Activated T-cell treated with anti-CD3 and anti-CD28 coated beads, Interleukin-2, amount 50 U/mL, for 4 hours (primary cell): ENCODE results near the gene STATH. TPM values are rescaled to one million over a fixed set of nuclear protein-coding genes. Genes with fewer than 3 reads are reported as not detected.
"Not testable (repeated sequence)": the region's sequence is repeated elsewhere in the genome, so short reads cannot be mapped to it uniquely, and the experiment has no call there.

Experiments
- ATAC-seq, 2 donors: fragments of 200-7000 bp; cut with Tn5 transposase; one replicate each; pipeline ENCODE4 v1.10.0; 2021
- DNase-seq: peaks from one replicate; pipeline ENCODE4 v3.0.0-alpha.2; 2020
- H3K27me3 Mint-ChIP-seq: one replicate; pipeline ENCODE4 v1.8.0; 2021; ENCODE audit warnings: low read depth, mixed read lengths
- H3K36me3 Mint-ChIP-seq: one replicate; pipeline ENCODE4 v1.8.0; 2022; ENCODE audit warnings: mixed read lengths; ENCODE audit not compliant: insufficient read depth
- H3K4me1 Mint-ChIP-seq: one replicate; pipeline ENCODE4 v1.8.0; 2021; ENCODE audit warnings: low read depth, mixed read lengths
- H3K4me3 Mint-ChIP-seq: one replicate; pipeline ENCODE4 v1.8.0; 2021; ENCODE audit warnings: mild to moderate bottlenecking, moderate library complexity, mixed read lengths
- H3K9me3 Mint-ChIP-seq: one replicate; pipeline ENCODE4 v1.8.0; 2021; ENCODE audit warnings: mixed read lengths
- total RNA-seq, 3 donors: library from RNA; stranded (reverse); gene quantifications; one replicate each; pipeline ENCODE4 v1.2.1, GENCODE V29; 2021

The STATH gene, protein sequence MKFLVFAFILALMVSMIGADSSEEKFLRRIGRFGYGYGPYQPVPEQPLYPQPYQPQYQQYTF
- total RNA-seq: not detected

DNA sequence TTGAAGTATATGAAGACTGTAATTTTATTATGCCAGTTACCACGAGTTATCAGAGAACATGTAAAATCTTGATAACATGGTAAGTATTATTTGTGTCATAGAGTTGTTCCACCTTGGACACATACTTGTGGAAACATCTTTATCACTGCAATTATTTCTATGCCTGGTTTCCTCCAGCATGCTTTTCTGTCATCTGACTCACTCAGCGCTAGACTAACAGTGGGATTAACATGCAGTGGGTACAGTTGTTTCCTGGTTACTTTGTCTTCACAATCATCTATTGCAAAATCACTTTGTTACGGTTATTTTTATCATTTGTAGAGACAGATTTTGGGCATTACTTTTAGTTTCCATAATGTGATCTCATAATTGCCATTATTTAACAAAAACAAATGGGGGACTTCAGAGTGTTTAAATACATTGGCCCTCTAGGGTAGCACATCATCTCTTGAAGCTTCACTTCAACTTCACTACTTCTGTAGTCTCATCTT, at the start of gene STATH:
Gene STATH, plus strand, starts transcription at position 441 of the 491 bp plus-strand sequence. CDS start 2,472 bp downstream, outside the sequence.
- H3K4me1 Mint-ChIP-seq: no peaks in the 10 kb centered on the region
- H3K36me3 Mint-ChIP-seq: no peaks in the 10 kb centered on the region
- no peaks in the 10 kb centered on the region for H3K27me3 Mint-ChIP-seq
- ATAC-seq (no peak), DNase-seq (no peak)
- H3K4me3 Mint-ChIP-seq: no peak within 1 kb of the TSS
- no peaks in the 10 kb centered on the region for H3K9me3 Mint-ChIP-seq

- H3K36me3 Mint-ChIP-seq: no peaks in the 10 kb centered on the region
- no peak for DNase-seq
- H3K9me3 Mint-ChIP-seq: peaks cover 7% of the 10 kb centered on the region
- H3K4me1 Mint-ChIP-seq: no peaks in the 10 kb centered on the region
- no peaks in the 10 kb centered on the region for H3K27me3 Mint-ChIP-seq
- no peak overlapping the region for H3K4me3 Mint-ChIP-seq
- ATAC-seq: no peak
Observed at GRCh38 chr4:69951602-69952001, 44.2 kb upstream of the STATH start.

GRCh38 chr4:69957209-69957608, 38.6 kb upstream of the STATH start:
- no peak overlapping the region for H3K4me3 Mint-ChIP-seq
- H3K9me3 Mint-ChIP-seq: no peaks in the 10 kb centered on the region
- H3K27me3 Mint-ChIP-seq: no peaks in the 10 kb centered on the region

DNA sequence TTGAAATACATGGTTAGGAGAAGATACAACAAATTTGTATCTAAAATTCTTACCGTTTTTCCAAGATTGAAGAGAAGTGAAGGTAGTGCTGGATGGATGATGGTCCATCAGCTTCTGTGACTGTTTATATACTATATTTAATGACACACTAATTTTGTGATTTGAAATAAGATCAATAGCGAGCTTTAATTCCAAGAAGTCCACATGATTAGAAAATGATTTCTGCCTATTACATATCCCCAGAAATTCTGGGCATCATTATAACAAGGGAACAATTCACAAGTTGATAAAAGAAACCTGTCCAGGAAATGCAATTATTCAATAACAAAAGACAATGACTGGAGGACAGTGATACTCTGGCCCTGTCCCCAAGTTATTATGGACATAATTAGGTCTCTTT, 30.1 kb upstream of the STATH start, which contains the start of gene CSN2:
Gene CSN2, minus strand, starts transcription at position 101 of the 400 bp plus-strand sequence. CDS start 4,733 bp downstream, outside the sequence.
- DNase-seq: no peak
- H3K4me3 Mint-ChIP-seq: no peak within 1 kb of the TSS
- no peaks in the 10 kb centered on the region for H3K27me3 Mint-ChIP-seq
- no peaks in the 10 kb centered on the region for H3K4me1 Mint-ChIP-seq
- ATAC-seq: no peak
- no peaks in the 10 kb centered on the region for H3K36me3 Mint-ChIP-seq
- no peaks in the 10 kb centered on the region for H3K9me3 Mint-ChIP-seq

More at GRCh38 chr4:69957209-69957608, 38.6 kb upstream of the STATH start:
- DNase-seq (no peak), ATAC-seq (no peak)
- Mint-ChIP-seq H3K36me3 (no peaks in the 10 kb centered on the region), H3K4me1 (no peaks in the 10 kb centered on the region)

DNA sequence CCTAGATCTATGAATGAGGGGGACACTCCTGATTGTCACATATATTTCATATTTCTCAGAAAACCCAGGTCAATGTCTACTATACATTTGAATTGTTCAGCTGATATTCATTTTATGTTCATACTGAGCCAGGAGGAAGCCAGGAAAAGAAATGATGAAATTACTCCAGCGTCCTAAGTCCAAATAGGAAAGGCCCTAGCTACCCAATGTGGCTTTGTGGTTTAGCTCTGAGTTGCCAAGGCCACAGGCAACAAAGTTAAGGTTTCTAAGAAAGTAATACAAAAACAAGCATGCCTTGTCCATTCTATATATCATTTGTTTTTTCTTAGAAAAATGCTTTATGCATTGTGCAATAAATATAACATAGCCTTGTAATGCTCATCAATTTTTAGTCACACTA, 25.7 kb upstream of the STATH start:
- Mint-ChIP-seq H3K9me3 (no peaks in the 10 kb centered on the region), H3K4me3 (no peak overlapping the region), H3K4me1 (no peaks in the 10 kb centered on the region), H3K36me3 (no peaks in the 10 kb centered on the region), H3K27me3 (no peaks in the 10 kb centered on the region)
- ATAC-seq: no peak
- DNase-seq: no peak

DNA sequence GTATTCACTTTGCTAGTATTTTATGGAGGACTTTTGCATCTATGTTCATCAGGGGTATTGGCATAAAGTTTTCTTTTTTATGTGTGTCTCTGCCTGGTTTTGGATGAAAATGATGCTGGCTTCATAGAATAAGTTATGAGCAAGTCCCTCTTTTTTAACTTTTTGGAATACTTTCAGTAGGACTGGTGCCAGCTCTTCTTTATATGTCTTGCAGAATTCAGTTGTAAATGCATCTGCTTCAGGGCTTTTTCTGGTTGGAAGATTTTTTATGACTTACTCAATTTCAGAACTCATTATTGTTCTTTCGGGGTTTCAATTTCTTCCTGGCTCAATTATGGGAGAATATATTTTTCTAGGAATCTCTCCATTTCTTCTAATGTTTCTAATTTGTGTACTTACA, 21.1 kb upstream of the STATH start:
- Mint-ChIP-seq H3K4me3 (no peak overlapping the region), H3K27me3 (no peaks in the 10 kb centered on the region), H3K9me3 (no peaks in the 10 kb centered on the region), H3K36me3 (no peaks in the 10 kb centered on the region), H3K4me1 (no peaks in the 10 kb centered on the region)
- no peak for ATAC-seq
- no peak for DNase-seq

GRCh38 chr4:69977582-69977981, 18.2 kb upstream of the STATH start:
- no peaks in the 10 kb centered on the region for H3K27me3 Mint-ChIP-seq
- H3K4me3 Mint-ChIP-seq: no peak overlapping the region
- DNase-seq: no peak
- no peaks in the 10 kb centered on the region for H3K4me1 Mint-ChIP-seq
- no peaks in the 10 kb centered on the region for H3K9me3 Mint-ChIP-seq
- no peaks in the 10 kb centered on the region for H3K36me3 Mint-ChIP-seq
- ATAC-seq: no peak

- Mint-ChIP-seq H3K4me3 (no peak overlapping the region), H3K36me3 (no peaks in the 10 kb centered on the region), H3K9me3 (no peaks in the 10 kb centered on the region), H3K27me3 (no peaks in the 10 kb centered on the region), H3K4me1 (no peaks in the 10 kb centered on the region)
- DNase-seq: no peak
- ATAC-seq: no peak
Observed at GRCh38 chr4:69984030-69984443, 11.7 kb upstream of the STATH start.

DNA sequence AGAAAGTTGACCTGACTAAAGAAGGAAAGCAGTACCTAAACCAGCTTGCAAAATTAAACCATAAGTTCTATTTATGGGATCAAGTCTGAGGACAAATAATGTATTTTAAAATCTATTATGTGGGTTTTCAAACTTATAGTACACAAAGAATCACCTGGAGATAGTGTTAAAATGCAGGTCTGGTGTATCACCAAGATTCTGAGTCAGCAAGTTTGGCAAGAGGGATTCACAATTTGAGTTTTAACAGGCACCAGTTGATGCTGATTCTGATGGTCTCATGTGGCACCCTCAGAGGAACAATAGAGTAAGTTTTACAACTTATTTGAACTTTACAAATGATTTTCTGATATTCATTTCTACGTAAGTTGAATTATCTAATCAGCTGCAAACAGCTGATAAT, 9.1 kb upstream of the STATH start:
- no peak overlapping the region for H3K4me3 Mint-ChIP-seq

DNA sequence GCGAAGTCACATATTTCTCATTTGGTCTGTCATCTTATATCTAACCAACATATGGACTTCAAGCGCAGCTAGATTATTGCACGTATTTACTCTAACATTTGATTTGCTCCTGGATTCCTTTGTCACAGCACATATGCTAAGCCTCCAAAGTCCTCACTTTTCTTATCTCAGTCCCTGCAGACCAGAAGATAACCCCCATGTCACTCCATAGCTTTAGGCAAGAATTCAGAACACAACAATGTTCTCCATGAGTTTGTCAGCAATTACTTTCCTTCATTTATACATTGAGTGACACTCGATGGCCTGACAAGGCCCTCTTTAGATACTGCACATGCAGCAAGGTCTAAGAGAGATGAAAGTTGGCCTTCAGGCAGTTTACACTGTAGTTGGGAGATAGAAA, 4.8 kb upstream of the STATH start:
- ATAC-seq: no peak
- no peaks in the 10 kb centered on the region for H3K9me3 Mint-ChIP-seq
- no peaks in the 10 kb centered on the region for H3K27me3 Mint-ChIP-seq
- no peaks in the 10 kb centered on the region for H3K36me3 Mint-ChIP-seq
- DNase-seq: no peak
- no peak overlapping the region for H3K4me3 Mint-ChIP-seq
- no peaks in the 10 kb centered on the region for H3K4me1 Mint-ChIP-seq

More for the DNA sequence above, 9.1 kb upstream of the STATH start:
- H3K27me3 Mint-ChIP-seq: no peaks in the 10 kb centered on the region
- DNase-seq (no peak), ATAC-seq (no peak)
- no peaks in the 10 kb centered on the region for H3K9me3 Mint-ChIP-seq
- no peaks in the 10 kb centered on the region for H3K36me3 Mint-ChIP-seq
- no peaks in the 10 kb centered on the region for H3K4me1 Mint-ChIP-seq

GRCh38 chr4:69994782-69995181, 984 bp upstream of the STATH start:
- no peaks in the 10 kb centered on the region for H3K9me3 Mint-ChIP-seq
- ATAC-seq (no peak), DNase-seq (no peak)
- no peaks in the 10 kb centered on the region for H3K4me1 Mint-ChIP-seq
- H3K4me3 Mint-ChIP-seq: no peak overlapping the region
- H3K27me3 Mint-ChIP-seq: no peaks in the 10 kb centered on the region
- no peaks in the 10 kb centered on the region for H3K36me3 Mint-ChIP-seq

DNA sequence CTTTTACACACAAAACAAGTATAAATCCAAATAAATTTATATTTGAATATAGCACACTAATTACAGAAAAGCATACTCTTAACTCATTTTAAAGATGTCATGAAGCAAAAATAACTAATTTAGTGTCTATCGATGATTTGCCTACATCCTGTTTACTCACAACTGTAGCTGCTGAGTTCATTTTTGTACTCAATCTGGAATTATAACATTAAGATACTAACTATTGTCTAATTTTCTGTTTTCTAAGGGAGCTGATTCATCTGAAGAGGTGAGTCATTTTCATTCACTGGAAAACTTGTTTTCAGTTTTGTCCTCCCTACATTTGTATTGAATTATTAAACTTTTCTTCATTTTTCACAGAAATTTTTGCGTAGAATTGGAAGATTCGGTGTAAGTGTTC, 3.7 kb downstream of the STATH start:
- H3K36me3 Mint-ChIP-seq: no peaks in the 10 kb centered on the region
- ATAC-seq: no peak
- DNase-seq: no peak
- H3K4me3 Mint-ChIP-seq: no peak overlapping the region
- no peaks in the 10 kb centered on the region for H3K27me3 Mint-ChIP-seq
- no peaks in the 10 kb centered on the region for H3K9me3 Mint-ChIP-seq
- no peaks in the 10 kb centered on the region for H3K4me1 Mint-ChIP-seq

DNA sequence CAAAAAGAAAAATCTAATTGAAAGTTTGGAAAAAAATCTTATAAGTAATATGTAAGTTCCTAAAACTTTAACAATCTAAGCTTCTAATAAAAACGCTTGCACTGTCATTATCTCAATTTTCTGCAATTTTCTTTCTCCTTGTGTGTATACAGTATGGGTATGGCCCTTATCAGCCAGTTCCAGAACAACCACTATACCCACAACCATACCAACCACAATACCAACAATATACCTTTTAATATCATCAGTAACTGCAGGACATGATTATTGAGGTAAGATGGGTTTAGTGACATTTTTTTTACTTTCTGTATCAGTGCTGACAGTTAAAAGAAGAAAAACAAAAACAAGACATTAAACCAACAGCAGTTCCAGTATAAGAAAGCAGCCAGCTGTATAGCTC, 4.9 kb downstream of the STATH start:
- ATAC-seq: no peak
- H3K9me3 Mint-ChIP-seq: no peaks in the 10 kb centered on the region
- H3K36me3 Mint-ChIP-seq: no peaks in the 10 kb centered on the region
- no peaks in the 10 kb centered on the region for H3K27me3 Mint-ChIP-seq
- no peak for DNase-seq
- no peak overlapping the region for H3K4me3 Mint-ChIP-seq
- no peaks in the 10 kb centered on the region for H3K4me1 Mint-ChIP-seq

GRCh38 chr4:70002507-70002906, 6.7 kb downstream of the STATH start:
- H3K4me1 Mint-ChIP-seq: no peaks in the 10 kb centered on the region

DNA sequence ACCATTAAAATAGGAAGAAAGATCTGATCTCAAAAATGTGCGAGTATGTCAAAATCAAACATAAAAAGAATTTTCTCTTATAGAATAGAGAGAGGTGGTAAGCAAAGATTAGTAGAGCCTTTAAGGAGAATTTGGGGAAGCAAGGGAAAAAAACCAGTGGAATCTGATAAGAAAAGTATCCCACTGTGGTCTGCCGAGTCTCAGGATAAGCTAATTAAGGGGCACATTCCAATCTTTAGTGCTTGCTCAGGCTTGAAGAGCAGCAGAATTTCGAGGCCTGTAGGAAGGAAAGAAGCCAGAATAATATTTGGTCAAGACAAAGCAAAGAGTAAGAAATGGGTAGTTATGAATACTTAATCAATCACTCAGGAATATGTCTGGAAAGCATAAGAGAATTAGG, 13.0 kb downstream of the STATH start:
- Mint-ChIP-seq H3K9me3 (peaks cover 6% of the 10 kb centered on the region), H3K27me3 (no peaks in the 10 kb centered on the region), H3K4me1 (no peaks in the 10 kb centered on the region), H3K4me3 (no peak overlapping the region), H3K36me3 (no peaks in the 10 kb centered on the region)
- ATAC-seq (no peak), DNase-seq (no peak)

More at GRCh38 chr4:70002507-70002906, 6.7 kb downstream of the STATH start:
- DNase-seq (no peak), ATAC-seq (no peak)
- Mint-ChIP-seq H3K4me3 (no peak overlapping the region), H3K27me3 (no peaks in the 10 kb centered on the region), H3K36me3 (no peaks in the 10 kb centered on the region), H3K9me3 (peaks cover 3% of the 10 kb centered on the region)

GRCh38 chr4:70019006-70019405, 23.2 kb downstream of the STATH start:
- H3K27me3 Mint-ChIP-seq, DNase-seq, H3K4me3 Mint-ChIP-seq, H3K9me3 Mint-ChIP-seq, H3K4me1 Mint-ChIP-seq, ATAC-seq, H3K36me3 Mint-ChIP-seq: not testable (repeated sequence)
